ENCODE data around the gene MGST2. TPM values are rescaled to one million over a fixed set of nuclear protein-coding genes. Genes with fewer than 3 reads are reported as not detected.
"Not testable (repeated sequence)": the region's sequence is repeated elsewhere in the genome, so short reads cannot be mapped to it uniquely, and the experiment has no call there.

The MGST2 gene
- total RNA-seq, 4 donors from 2014 or later: 34.0 to 117 (median 78.7) TPM

DNA sequence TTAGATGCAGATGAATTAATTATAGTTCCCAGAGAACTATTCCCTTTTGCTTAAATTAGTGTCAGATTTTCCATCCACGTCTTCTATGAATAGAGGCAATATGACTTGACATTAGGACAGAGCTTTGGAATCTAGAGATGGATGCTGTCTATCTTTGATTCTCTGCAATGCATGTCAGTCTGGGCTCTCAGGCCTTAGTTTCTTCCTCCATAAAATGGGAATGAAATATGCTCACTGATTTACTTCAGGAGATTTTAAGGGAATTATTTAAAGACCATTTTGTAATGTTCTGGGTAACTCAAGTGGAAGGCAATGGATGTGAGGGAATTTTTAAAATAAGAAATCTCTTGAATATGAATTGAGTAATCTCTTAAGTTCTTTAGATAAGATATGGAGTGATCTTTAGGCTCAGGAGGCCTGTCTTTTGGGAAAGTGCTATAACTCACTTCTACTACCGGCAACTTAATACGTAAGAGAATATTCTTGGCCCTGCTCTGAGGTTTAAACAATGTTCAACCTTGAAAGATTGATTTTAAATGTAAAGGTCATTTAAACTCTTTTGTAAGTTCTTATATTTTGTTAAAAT, 29.0 kb downstream of the MGST2 start:
- H3K27me3 ChIP-seq: no peaks in the 10 kb centered on the region
- H3K4me1 ChIP-seq: no peaks in the 10 kb centered on the region
- no peak overlapping the region for H3K27ac ChIP-seq
- intact Hi-C loops (cut with DNase I): no loop called here
- no peaks in the 10 kb centered on the region for H3K36me3 ChIP-seq
- 95 to 97% methylated on average over 3 of the region's 3 CpGs for WGBS, 2 donors
- no peak for DNase-seq
- H3K4me3 ChIP-seq (replicated peaks in 1 of 3): no peak overlapping the region
- H3K9me3 ChIP-seq: no peaks in the 10 kb centered on the region
- TF ChIP-seq, protein P1, sequence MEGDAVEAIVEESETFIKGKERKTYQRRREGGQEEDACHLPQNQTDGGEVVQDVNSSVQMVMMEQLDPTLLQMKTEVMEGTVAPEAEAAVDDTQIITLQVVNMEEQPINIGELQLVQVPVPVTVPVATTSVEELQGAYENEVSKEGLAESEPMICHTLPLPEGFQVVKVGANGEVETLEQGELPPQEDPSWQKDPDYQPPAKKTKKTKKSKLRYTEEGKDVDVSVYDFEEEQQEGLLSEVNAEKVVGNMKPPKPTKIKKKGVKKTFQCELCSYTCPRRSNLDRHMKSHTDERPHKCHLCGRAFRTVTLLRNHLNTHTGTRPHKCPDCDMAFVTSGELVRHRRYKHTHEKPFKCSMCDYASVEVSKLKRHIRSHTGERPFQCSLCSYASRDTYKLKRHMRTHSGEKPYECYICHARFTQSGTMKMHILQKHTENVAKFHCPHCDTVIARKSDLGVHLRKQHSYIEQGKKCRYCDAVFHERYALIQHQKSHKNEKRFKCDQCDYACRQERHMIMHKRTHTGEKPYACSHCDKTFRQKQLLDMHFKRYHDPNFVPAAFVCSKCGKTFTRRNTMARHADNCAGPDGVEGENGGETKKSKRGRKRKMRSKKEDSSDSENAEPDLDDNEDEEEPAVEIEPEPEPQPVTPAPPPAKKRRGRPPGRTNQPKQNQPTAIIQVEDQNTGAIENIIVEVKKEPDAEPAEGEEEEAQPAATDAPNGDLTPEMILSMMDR (IDR thresholded peaks at IDR 0.05): no peak

DNA sequence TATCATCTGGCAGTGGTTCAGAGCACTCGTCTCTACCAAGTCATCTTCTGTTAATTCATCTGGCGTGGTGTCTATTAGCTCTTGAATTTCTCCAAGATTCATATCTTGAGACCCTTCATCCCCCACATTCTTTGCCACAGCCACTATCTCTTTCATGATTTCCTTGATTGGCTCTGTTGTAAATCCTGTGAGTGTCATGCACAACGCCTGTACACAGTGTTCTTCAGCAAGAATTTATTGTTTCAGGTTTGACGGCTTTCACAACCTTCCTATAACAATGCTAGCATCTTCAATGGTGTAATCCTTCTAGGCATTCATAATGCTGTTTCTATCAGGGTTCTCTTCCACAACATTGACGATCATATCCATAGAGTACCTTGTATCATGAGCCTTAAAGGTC, 30.9 kb downstream of the MGST2 start:
- WGBS, 2 donors: 94 to 96% methylated on average over 5 of the region's 5 CpGs
- Histone ChIP-seq H3K4me3 (replicated peaks in 1 of 3) (no peak overlapping the region), H3K9me3 (no peaks in the 10 kb centered on the region), H3K27ac (no peak overlapping the region), H3K36me3 (no peaks in the 10 kb centered on the region), H3K27me3 (no peaks in the 10 kb centered on the region), H3K4me1 (no peaks in the 10 kb centered on the region)
- DNase-seq: no peak
- TF ChIP-seq, protein P1 (IDR thresholded peaks at IDR 0.05): no peak
- TF ChIP-seq POLR2A (IDR thresholded peaks at IDR 0.05): no peak
- intact Hi-C loops (cut with DNase I): no loop called here

DNA sequence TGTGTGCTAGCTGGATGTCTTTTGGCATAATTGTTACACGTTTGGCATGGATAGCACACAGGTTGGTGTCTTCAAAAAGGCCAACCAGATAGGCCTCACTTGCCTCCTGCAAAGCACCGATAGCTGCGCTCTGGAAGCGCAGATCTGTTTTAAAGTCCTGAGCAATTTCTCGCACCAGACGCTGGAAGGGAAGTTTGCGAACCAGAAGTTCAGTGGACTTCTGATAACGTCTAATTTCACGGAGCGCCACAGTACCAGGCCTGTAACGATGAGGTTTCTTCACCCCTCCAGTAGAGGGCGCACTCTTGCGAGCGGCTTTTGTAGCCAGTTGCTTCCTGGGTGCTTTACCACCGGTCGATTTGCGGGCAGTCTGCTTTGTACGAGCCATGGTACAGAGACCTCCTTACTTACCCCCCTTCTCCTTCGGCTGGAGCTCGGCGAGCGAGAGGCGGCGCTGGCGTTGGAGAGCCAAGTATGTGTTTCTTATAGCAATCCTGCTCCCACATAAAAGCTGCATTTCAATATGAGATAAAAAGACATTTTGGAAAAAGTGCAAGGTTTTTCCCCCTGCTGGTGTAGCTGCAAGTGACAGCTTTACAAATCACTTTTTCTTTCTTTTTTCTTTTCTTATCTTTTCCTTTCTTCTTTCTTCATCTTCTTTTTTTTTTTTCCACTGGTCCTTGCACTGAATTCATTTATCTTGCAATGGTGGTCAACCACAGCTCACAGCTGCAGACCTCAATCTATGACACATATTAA, 32.7 kb downstream of the MGST2 start:
- H3K4me3 ChIP-seq (replicated peaks in 1 of 3); DNase-seq; H3K4me1 ChIP-seq; H3K9me3 ChIP-seq; H3K27me3 ChIP-seq; intact Hi-C loops (cut with DNase I); H3K36me3 ChIP-seq; H3K27ac ChIP-seq: not testable (repeated sequence)
- WGBS, 2 donors: 94 to 97% methylated on average over 8 to 12 of the region's 25 CpGs

DNA sequence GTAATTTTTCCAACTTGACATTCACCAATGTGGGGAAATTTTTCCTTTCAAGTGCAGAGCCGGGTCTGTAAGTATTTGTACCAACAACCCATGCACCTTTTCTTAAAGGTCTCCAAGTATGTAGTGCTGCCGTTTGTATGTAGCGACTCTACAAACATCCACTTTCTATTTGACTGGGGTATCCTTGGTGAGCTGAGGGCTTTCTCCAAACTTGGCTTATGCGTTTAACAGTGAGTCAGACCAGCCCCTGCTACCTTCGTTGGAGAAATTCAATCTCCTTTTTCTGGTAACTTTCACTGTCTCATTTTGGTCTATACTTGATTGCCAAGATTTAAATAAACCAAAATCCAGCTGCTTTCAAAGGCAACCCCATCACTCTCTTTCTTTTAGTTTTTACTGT, 34.9 kb downstream of the MGST2 start:
- no peak for TF ChIP-seq POLR2A (IDR thresholded peaks at IDR 0.05)
- TF ChIP-seq, protein P1 (IDR thresholded peaks at IDR 0.05): no peak
- intact Hi-C loops (cut with DNase I): no loop called here
- 71 to 75% methylated on average over 5 of the region's 5 CpGs for WGBS, 2 donors

DNA sequence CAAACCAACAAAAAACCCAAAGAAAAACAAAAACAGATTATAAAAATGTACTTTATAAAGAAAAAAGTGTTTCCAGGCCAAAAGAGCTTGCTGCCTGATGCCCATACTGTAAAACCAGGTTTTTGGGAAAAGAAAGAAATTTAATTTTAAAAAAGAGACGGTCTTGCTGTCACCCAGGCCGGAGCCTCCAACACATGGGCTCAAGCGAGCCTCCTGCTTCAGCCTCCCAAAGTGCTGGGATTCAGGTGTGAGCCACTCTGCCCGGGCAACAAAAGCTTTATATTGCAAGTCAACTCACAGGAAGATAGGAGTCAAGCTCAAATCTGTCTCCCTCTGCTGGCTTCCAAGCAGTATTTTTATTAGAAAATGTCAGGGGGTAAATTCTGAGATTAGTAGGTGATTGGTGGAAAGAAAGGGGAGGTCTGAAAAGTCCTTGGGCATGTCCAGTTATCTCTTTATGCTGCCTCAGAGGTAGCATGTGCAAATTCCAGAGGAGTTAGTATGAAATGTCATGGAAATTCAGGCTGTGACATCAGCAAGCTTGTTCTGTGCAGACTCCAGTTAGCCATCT, 39.4 kb downstream of the MGST2 start:
- Histone ChIP-seq H3K27me3 (no peaks in the 10 kb centered on the region), H3K36me3 (no peaks in the 10 kb centered on the region), H3K4me3 (replicated peaks in 1 of 3) (no peak overlapping the region), H3K4me1 (no peaks in the 10 kb centered on the region), H3K9me3 (no peaks in the 10 kb centered on the region), H3K27ac (no peak overlapping the region)
- DNase-seq: no peak
- intact Hi-C loops (cut with DNase I): no loop called here
- no peak for TF ChIP-seq POLR2A (IDR thresholded peaks at IDR 0.05)
- TF ChIP-seq, protein P1 (IDR thresholded peaks at IDR 0.05): no peak
- 96 to 98% methylated on average over 4 of the region's 4 CpGs for WGBS, 2 donors

More for the DNA sequence above, 34.9 kb downstream of the MGST2 start:
- Histone ChIP-seq H3K36me3 (no peaks in the 10 kb centered on the region), H3K4me3 (replicated peaks in 1 of 3) (no peak overlapping the region), H3K27ac (no peak overlapping the region), H3K4me1 (no peaks in the 10 kb centered on the region), H3K9me3 (no peaks in the 10 kb centered on the region), H3K27me3 (no peaks in the 10 kb centered on the region)
- DNase-seq: no peak
